GM19023 (cell line): ENCODE measurements around the gene TRAF3IP1.
"Not testable (repeated sequence)": the region's sequence is repeated elsewhere in the genome, so short reads cannot be mapped to it uniquely, and the experiment has no call there.

ENCODE experiments used
- ATAC-seq: cut with Tn5 transposase; IDR thresholded peaks from one replicate; pipeline ENCODE4 v1.9.1; 2021; ENCODE audit warnings: mild to moderate bottlenecking, moderate library complexity; ENCODE audit not compliant: unreplicated experiment

The TRAF3IP1 gene, protein sequence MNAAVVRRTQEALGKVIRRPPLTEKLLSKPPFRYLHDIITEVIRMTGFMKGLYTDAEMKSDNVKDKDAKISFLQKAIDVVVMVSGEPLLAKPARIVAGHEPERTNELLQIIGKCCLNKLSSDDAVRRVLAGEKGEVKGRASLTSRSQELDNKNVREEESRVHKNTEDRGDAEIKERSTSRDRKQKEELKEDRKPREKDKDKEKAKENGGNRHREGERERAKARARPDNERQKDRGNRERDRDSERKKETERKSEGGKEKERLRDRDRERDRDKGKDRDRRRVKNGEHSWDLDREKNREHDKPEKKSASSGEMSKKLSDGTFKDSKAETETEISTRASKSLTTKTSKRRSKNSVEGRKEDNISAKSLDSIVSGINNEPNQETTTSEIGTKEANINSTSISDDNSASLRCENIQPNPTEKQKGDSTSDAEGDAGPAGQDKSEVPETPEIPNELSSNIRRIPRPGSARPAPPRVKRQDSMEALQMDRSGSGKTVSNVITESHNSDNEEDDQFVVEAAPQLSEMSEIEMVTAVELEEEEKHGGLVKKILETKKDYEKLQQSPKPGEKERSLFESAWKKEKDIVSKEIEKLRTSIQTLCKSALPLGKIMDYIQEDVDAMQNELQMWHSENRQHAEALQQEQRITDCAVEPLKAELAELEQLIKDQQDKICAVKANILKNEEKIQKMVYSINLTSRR

DNA sequence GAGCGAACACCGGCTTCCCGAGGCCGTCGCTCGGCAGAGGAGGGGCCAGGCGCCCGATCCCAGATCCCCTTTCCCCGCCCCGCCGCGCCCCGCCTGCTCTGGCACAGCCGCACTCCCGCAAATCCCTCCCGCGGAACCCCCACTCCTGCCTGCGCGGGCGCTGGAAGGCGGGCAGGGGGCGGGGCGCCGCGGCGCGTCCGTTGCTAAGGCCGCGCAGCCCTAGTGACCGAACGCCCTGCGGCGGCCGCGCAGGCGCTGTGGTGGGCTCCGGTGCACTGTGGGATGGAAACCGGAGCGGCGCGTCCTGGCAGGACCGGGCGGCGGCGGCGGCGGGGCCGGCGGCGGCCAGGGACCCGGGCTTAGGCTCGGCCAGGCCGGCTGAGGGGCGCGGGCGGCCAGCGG, at the start of gene TRAF3IP1:
Gene TRAF3IP1 (plus strand): TSS at position 273 of the 402 bp plus-strand sequence. CDS start 145 bp downstream, outside the sequence.
- ATAC-seq = peak; percentile 94

DNA sequence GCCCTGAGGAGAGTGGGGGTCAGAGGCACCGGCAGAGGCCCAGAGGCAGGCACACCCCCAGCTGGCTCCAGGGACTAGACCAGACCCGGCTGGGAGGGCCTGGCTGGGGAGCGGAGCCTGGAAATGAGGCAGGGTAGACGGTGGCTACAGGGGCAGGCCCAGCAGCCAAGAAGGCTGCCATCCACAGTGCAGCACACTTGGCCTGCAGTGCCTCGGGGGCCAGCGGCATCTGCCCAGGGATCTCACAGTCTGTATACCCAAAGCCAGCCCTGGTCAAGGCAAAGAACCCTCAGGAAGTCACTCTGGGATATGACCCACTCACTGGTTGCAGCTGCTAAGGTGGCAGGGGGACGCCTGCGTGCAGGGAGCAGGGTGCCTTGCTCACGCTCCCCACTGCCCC, 49.7 kb upstream of the TRAF3IP1 start:
- ATAC-seq = no peak

DNA sequence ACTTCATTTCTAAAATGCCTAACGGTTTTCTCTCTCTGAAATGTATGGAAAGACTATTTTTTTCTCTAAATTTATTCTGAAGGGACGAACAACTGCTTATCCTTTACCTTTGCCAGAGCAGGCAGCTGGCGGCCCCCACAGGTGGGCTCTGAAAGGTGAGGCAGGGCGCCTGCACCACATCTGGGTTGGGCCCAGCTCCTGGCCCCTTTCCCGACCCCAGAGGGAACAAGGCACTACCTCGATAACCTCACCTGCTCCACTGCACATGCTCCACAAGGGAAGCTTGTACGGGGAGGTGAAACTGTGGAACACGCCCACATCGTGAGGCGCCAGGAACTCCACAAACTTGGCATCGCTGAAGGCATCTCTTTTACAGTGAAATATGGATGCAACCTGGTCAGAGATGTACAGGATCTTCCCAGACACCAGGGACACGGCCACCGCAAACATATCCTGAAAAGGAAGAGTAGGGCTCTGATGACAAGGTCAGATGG, 49.2 kb upstream of the TRAF3IP1 start:
- no peak for ATAC-seq

- not testable (repeated sequence) for ATAC-seq
Measured at GRCh38 chr2:238271686-238272085, 48.6 kb upstream of the TRAF3IP1 start.

GRCh38 chr2:238272156-238272555, 48.2 kb upstream of the TRAF3IP1 start:
- ATAC-seq = no peak

- ATAC-seq = not testable (repeated sequence)
Measured at GRCh38 chr2:238273433-238273832, 46.9 kb upstream of the TRAF3IP1 start.

DNA sequence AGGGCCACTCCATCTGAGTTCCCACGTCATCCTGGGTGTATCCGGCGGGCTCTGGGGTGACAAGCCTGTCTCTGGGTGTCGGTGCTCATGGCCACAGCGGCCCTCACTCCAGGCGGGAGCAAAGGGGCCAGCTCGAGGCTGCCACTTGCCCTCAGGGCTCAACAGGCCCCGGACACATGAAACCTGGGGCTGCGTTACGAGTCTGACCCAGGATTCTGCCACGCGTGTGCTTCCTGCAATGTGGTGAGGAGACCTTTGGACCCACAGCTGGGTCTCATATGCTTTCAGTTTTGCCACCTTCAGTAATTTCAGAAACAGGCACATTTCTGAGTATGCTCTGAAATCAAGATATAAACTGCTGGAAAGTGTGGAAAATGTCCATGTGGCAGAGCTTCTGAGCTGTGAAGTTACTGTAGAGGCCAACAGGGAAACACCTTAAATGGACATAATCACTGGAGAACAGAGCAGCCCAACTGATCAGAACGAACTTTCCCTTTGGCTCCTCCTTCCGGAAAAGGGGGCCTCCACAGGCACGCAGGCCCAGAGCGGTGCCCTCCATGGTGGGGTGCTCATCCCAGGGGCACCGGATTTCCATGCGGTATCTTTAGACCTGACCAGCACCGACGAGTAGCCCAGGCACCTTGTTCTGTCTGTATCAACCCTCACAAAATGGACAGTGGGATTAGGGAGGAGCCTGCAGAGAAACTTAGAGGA, 46.0 kb upstream of the TRAF3IP1 start:
- ATAC-seq = no peak

- ATAC-seq = no peak
Measured at GRCh38 chr2:238277695-238278094, 42.6 kb upstream of the TRAF3IP1 start.

GRCh38 chr2:238278626-238279323, 41.5 kb upstream of the TRAF3IP1 start:
- no peak for ATAC-seq

DNA sequence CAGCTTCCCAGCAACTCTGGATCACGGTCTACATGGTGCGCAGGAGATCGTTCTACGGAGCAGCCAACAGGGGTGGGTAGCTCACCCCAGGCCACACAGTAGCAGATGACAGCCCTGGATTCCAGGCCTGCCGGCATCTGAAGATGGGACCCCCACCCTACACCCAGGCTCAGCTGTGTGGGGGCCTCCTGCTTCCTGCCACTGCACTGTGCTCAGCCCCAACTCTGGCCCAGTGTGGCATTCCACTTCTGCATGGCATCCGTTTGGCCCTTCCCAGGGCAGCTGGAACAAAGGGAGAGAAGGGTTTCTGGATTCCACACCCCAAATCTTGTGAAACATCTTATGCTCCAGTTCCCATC, 41.0 kb upstream of the TRAF3IP1 start:
- ATAC-seq = no peak

- no peak for ATAC-seq
Measured at GRCh38 chr2:238280083-238280825, 40.1 kb upstream of the TRAF3IP1 start.

DNA sequence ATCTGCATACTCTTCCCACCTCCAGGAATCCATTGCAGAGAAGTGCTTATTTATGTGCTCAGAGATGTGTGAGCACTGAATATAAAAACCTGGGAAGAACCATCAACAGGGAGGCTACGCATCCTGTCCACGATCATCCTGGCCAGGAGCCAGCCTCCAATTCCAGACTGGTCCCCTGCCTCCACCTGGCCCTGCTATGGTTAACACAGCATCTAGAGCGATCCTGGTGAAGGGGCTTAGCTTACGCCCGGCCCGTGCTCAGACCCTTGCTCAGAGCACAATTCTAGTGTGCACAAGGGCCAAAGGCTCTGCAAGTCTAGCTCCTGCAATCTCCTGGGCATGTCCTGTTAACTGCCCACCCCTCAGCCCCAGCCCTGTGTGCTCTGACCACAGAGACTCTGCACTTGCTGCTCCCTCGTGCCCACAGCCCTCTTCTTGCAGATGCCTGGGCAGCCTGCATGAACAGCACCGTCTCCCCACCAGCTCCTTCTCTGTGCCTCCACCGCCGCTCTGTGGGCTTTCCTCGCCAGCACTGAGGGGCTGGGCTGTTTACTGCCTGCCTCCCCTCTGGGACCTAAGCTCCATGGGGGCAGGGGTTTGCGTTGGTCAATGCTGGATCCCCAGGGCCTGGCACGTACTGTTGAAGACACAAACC, 38.4 kb upstream of the TRAF3IP1 start:
- ATAC-seq = no peak

DNA sequence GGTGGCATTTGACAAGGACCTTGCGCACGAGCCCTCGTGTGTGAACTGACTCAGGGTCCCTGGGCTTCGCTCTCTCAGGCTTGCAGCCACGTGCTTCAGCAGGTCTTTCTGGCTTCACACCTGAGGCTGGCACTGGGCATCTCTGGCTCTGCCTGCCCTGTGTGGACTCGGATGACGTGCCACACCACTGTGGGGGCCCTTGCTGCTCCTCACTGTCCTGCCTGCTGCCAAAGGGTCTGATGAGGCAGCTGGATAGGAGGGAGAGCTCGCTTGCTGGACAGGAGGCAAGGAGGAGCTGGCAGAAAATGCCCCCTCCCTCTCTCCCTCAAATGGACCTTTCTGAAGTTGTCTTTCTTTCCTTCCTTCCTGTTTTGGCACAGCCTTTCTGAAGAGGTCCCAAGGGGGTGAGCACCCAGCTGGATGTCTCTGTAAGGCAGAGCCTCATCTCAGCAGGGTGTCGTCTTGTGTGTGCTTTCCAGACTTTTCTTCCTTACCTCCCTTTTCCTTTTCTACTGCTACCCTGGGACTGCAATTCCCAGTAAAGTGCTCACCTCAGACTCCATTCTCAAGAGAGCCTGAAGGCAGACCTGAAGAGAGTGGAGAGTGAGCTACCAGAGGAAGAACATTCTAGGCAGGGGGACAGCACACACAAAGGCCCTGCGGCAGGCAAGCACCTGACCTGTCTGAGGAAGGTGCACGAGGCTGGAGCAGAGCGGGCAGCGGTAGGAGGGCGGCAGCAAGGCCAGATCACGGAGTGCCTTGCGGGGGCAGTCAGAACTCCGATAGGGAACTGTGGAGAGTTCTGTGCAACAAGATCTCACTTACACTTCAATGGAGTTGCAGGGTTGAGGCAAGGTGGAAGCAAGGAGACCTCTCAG, 37.2 kb upstream of the TRAF3IP1 start:
- no peak for ATAC-seq

DNA sequence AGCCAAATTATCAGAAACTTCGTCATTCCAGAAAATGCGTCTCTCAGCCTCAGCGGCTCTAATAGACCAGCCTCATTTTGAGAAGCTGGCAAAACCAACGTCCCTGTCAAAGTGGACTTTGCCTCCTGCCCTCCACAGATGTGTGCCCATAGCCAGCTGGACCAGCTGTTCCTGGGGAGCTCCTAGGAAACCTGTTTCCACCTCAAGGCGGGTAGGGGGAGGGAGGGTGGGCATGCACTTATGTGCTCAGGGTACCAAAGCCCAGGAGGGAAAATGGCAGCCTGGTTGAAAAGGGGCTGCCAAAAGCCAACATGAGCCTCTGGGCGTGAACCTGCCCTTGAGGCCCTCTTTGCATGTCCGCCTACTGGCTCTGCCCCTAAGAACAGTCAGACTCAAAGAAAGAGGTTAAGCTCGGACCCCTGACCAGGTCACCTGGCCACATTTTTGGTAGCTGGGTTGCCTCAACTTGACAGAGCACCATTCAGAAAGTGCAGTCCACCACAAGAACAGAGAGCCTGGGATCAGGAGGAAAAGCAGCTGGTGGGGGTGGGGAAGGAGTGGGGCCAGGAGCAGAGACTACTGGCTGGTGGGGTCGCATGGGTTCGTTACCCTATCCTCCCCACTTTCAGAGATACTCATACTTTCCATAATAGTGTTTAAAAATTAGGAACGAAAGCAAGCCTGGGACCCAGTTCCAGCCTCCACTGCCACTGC, 35.4 kb upstream of the TRAF3IP1 start:
- ATAC-seq = no peak

- no peak for ATAC-seq
Measured at GRCh38 chr2:238285653-238286082, 34.6 kb upstream of the TRAF3IP1 start.

- no peak for ATAC-seq
Measured at GRCh38 chr2:238286095-238286494, 34.2 kb upstream of the TRAF3IP1 start.

- ATAC-seq = no peak
Measured at GRCh38 chr2:238286551-238286950, 33.8 kb upstream of the TRAF3IP1 start.
